Skeletal muscle tissue (tissue), 4 donors: ENCODE data around the gene AUTS2. TPM values are rescaled to one million over a fixed set of nuclear protein-coding genes. Genes with fewer than 3 reads are reported as not detected.

ENCODE experiments used
- H3K27ac ChIP-seq: one replicate; pipeline ENCODE4 v1.7.0; 2013; ENCODE audit warnings: mild to moderate bottlenecking, low read depth, low read length, inconsistent platforms
- H3K27me3 ChIP-seq, 3 donors: one replicate each; pipeline ENCODE4 v1.7.0; 2013; ENCODE audit warnings: low read length in 3 of 3; ENCODE audit not compliant: control insufficient read depth in 3 of 3, insufficient read depth in 3 of 3
- H3K36me3 ChIP-seq, 3 donors: one replicate each; pipeline ENCODE4 v1.7.0; 2013; ENCODE audit warnings: low read length in 3 of 3; ENCODE audit not compliant: control insufficient read depth in 3 of 3, insufficient read depth in 3 of 3
- H3K4me1 ChIP-seq, 3 donors: one replicate each; pipeline ENCODE4 v1.7.0; 2013; ENCODE audit warnings: low read length in 3 of 3, mild to moderate bottlenecking in 3 of 3; ENCODE audit not compliant: control insufficient read depth in 3 of 3, insufficient read depth in 3 of 3
- H3K4me3 ChIP-seq, 3 donors: one replicate each; pipeline ENCODE4 v1.7.0; 2013; ENCODE audit warnings: low read length in 3 of 3
- H3K9ac ChIP-seq, 3 donors: one replicate each; pipeline ENCODE4 v1.7.0; 2013; ENCODE audit warnings: low read length in 3 of 3, mild to moderate bottlenecking in 3 of 3, moderate library complexity in 2 of 3, low read depth in 1 of 3
- H3K9me3 ChIP-seq, 3 donors: one replicate each; pipeline ENCODE4 v1.7.0; 2013; ENCODE audit warnings: low read length in 3 of 3; ENCODE audit not compliant: control insufficient read depth in 3 of 3
- total RNA-seq: library from RNA; depleted of rRNA; stranded (reverse); fragments of >200 nt; gene quantifications from one replicate; pipeline ENCODE4 v1.2.3, GENCODE V29; 2014
- donor health status: Osteomylitis.

Gene AUTS2
- total RNA-seq, 1 donor from 2014 or later, result 43.3 TPM

GRCh38 chr7:69879989-69880388 lies 281.7 kb downstream of the AUTS2 start:
- Histone ChIP-seq H3K36me3 (no peaks in the 10 kb centered on the region), H3K4me3 (no peak overlapping the region), H3K4me1 (no peaks in the 10 kb centered on the region), H3K27me3 (no peaks in the 10 kb centered on the region), H3K9ac (no peak overlapping the region), H3K27ac (no peak overlapping the region), H3K9me3 (no peaks in the 10 kb centered on the region)

GRCh38 chr7:69880840-69881239 lies 282.6 kb downstream of the AUTS2 start:
- H3K27ac ChIP-seq, result no peak overlapping the region
- H3K4me1 ChIP-seq, result no peaks in the 10 kb centered on the region
- H3K36me3 ChIP-seq, result no peaks in the 10 kb centered on the region
- H3K9ac ChIP-seq, result no peak overlapping the region
- no peak overlapping the region for H3K4me3 ChIP-seq
- no peaks in the 10 kb centered on the region for H3K9me3 ChIP-seq
- H3K27me3 ChIP-seq, result no peaks in the 10 kb centered on the region

GRCh38 chr7:69882269-69882668 lies 284.0 kb downstream of the AUTS2 start:
- Histone ChIP-seq H3K27me3 (no peaks in the 10 kb centered on the region), H3K4me1 (no peaks in the 10 kb centered on the region), H3K4me3 (no peak overlapping the region), H3K36me3 (no peaks in the 10 kb centered on the region), H3K9me3 (no peaks in the 10 kb centered on the region), H3K9ac (no peak overlapping the region), H3K27ac (no peak overlapping the region)

GRCh38 chr7:69883399-69883891 lies 285.2 kb downstream of the AUTS2 start:
- no peaks in the 10 kb centered on the region for H3K27me3 ChIP-seq

GRCh38 chr7:69885431-69885830 lies 287.2 kb downstream of the AUTS2 start:
- Histone ChIP-seq H3K4me1 (no peaks in the 10 kb centered on the region), H3K4me3 (no peak overlapping the region)

More at GRCh38 chr7:69883399-69883891, 285.2 kb downstream of the AUTS2 start:
- Histone ChIP-seq H3K9ac (no peak overlapping the region), H3K36me3 (no peaks in the 10 kb centered on the region), H3K9me3 (no peaks in the 10 kb centered on the region), H3K4me1 (no peaks in the 10 kb centered on the region), H3K4me3 (no peak overlapping the region), H3K27ac (no peak overlapping the region)

GRCh38 chr7:69889338-69889975 lies 291.2 kb downstream of the AUTS2 start:
- H3K4me3 ChIP-seq, result no peak overlapping the region
- no peak overlapping the region for H3K27ac ChIP-seq
- H3K27me3 ChIP-seq, result no peaks in the 10 kb centered on the region
- H3K9me3 ChIP-seq, result no peaks in the 10 kb centered on the region
- no peaks in the 10 kb centered on the region for H3K36me3 ChIP-seq
- H3K9ac ChIP-seq, result no peak overlapping the region
- H3K4me1 ChIP-seq, result no peaks in the 10 kb centered on the region

More at GRCh38 chr7:69885431-69885830, 287.2 kb downstream of the AUTS2 start:
- no peaks in the 10 kb centered on the region for H3K36me3 ChIP-seq
- no peaks in the 10 kb centered on the region for H3K9me3 ChIP-seq
- H3K27me3 ChIP-seq, result no peaks in the 10 kb centered on the region
- no peak overlapping the region for H3K9ac ChIP-seq
- no peak overlapping the region for H3K27ac ChIP-seq

- Histone ChIP-seq H3K36me3 (no peaks in the 10 kb centered on the region), H3K27me3 (no peaks in the 10 kb centered on the region), H3K9ac (no peak overlapping the region), H3K4me1 (no peaks in the 10 kb centered on the region), H3K4me3 (no peak overlapping the region), H3K9me3 (no peaks in the 10 kb centered on the region), H3K27ac (no peak overlapping the region)
Measured at GRCh38 chr7:69889976-69890351, 291.7 kb downstream of the AUTS2 start.

- no peaks in the 10 kb centered on the region for H3K27me3 ChIP-seq
- H3K36me3 ChIP-seq, result no peaks in the 10 kb centered on the region
- H3K9me3 ChIP-seq, result no peaks in the 10 kb centered on the region
- H3K4me1 ChIP-seq, result no peaks in the 10 kb centered on the region
- no peak overlapping the region for H3K27ac ChIP-seq
- no peak overlapping the region for H3K9ac ChIP-seq
- no peak overlapping the region for H3K4me3 ChIP-seq
Measured at GRCh38 chr7:69892790-69893189, 294.5 kb downstream of the AUTS2 start.

- Histone ChIP-seq H3K36me3 (no peaks in the 10 kb centered on the region), H3K9me3 (no peaks in the 10 kb centered on the region), H3K27ac (no peak overlapping the region), H3K4me1 (no peaks in the 10 kb centered on the region), H3K9ac (no peak overlapping the region), H3K27me3 (no peaks in the 10 kb centered on the region), H3K4me3 (no peak overlapping the region)
Measured at GRCh38 chr7:69893906-69894305, 295.6 kb downstream of the AUTS2 start.

GRCh38 chr7:69895446-69895845 lies 297.2 kb downstream of the AUTS2 start:
- H3K36me3 ChIP-seq, result no peaks in the 10 kb centered on the region
- no peaks in the 10 kb centered on the region for H3K27me3 ChIP-seq
- H3K4me1 ChIP-seq, result no peaks in the 10 kb centered on the region
- H3K27ac ChIP-seq, result no peak overlapping the region
- no peaks in the 10 kb centered on the region for H3K9me3 ChIP-seq
- no peak overlapping the region for H3K4me3 ChIP-seq
- no peak overlapping the region for H3K9ac ChIP-seq
